GM13976 (cell line): Measurements from ENCODE around the gene PRUNE2.

Experiments
- DNase-seq: peaks from one replicate; pipeline ENCODE4 v3.0.0; 2012; ENCODE audit warnings: low spot score
- in situ Hi-C: fragments of 300-500 bp; cut with MboI; formaldehyde crosslinking; loops from one replicate; pipeline ENCODE4 v1.12.0; 2022; ENCODE audit warnings: low sequenced_read_pairs, mixed read lengths, inconsistent platforms; ENCODE audit not compliant: unreplicated experiment
- TF ChIP-seq, protein P1 (sequence below): IDR thresholded peaks from 2 replicates; pipeline ENCODE4 v1.5.1; 2012; ENCODE audit warnings: borderline replicate concordance, mild to moderate bottlenecking; ENCODE audit not compliant: insufficient read depth; ENCODE audit errors: extremely low read depth, missing control alignments, control extremely low read depth

Gene PRUNE2

DNA sequence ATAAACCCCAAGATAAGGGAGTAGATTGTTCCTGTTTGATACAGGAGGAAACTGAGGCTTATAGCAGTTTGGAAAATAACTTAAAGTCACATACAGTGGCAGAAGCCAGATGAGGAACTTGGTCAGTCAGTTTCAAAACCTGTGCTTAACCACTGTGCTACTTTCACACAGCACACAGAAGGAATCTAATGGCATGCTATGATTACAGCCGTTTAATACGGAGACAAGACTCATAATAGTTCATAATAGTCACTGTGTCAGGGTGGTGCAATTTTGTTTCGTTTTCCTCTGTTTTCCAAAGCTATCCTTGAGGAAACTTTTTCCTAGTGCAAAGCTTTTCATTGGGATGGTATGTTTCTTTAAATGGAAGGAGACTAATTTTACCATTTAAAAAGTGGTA is 334.6 kb downstream of the PRUNE2 start:
- TF ChIP-seq, protein P1, sequence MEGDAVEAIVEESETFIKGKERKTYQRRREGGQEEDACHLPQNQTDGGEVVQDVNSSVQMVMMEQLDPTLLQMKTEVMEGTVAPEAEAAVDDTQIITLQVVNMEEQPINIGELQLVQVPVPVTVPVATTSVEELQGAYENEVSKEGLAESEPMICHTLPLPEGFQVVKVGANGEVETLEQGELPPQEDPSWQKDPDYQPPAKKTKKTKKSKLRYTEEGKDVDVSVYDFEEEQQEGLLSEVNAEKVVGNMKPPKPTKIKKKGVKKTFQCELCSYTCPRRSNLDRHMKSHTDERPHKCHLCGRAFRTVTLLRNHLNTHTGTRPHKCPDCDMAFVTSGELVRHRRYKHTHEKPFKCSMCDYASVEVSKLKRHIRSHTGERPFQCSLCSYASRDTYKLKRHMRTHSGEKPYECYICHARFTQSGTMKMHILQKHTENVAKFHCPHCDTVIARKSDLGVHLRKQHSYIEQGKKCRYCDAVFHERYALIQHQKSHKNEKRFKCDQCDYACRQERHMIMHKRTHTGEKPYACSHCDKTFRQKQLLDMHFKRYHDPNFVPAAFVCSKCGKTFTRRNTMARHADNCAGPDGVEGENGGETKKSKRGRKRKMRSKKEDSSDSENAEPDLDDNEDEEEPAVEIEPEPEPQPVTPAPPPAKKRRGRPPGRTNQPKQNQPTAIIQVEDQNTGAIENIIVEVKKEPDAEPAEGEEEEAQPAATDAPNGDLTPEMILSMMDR, result no peak
- peak; percentile 57 for DNase-seq
- in situ Hi-C loops, result loop anchor here (10.0 kb wide), 1 partner anchor 106 kb away; no protein-coding TSS in a partner anchor

DNA sequence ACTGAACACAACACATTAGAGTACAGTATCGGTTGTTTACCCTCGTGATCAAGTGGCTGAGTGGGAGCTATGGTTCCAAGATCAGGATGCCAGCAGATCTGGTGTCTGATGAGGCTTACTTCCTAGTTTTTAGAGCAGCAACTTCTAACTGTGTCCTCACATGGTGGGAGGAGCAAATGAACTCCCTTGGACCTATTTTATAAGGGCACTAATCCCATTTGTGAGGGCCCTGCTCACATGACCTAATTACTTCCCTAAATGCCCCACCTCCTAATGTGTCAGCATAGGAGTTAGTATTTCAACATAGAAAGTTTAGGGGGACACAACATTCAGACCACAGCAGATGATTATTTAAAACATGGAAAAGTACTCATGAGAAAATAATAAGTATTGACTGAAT is 335.1 kb downstream of the PRUNE2 start:
- DNase-seq, result no peak
- in situ Hi-C loops, result loop anchor here (10.0 kb wide), 1 partner anchor 106 kb away; no protein-coding TSS in a partner anchor
- TF ChIP-seq, protein P1, result no peak

DNA sequence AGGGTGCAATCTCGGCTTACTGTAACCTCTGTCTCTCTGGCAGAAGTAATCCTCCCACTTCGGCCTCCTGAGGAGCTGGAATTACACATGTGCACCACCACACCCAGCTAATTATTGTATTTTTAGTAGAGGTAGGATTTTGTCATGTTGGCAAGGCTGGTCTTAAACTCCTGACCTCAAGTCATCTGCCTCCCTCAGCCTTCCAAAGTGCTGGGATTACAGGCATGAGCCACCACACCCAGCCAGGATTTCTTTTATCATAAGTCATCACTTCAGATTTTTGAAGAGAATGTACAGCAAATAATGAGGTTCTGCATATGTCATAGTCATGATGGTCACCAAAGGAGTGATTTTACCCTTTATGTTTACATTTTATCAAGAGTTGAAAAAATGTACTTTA is 338.8 kb downstream of the PRUNE2 start:
- DNase-seq, result no peak
- TF ChIP-seq, protein P1, result no peak
- in situ Hi-C loops, result no loop called here

DNA sequence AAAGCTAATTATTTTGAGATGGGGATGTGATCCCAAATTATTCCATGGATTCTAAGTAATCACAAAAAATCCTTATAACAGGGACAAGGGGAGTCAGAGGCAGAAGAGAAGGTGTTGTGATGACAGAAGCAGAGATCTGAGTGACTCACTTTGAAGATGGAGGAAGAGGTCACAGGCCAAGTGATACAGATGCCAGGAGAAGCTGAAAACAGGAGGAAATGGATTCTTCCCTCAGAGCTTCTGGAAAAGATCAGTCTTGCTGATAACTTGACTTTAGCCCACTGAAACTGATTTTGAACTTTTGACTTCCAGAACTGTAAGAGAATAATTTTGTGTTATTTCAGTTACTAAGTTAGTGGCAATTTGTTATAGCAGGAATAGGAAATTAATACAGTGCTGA is 341.6 kb downstream of the PRUNE2 start:
- TF ChIP-seq, protein P1, result no peak
- DNase-seq, result no peak
- in situ Hi-C loops, result no loop called here

DNA sequence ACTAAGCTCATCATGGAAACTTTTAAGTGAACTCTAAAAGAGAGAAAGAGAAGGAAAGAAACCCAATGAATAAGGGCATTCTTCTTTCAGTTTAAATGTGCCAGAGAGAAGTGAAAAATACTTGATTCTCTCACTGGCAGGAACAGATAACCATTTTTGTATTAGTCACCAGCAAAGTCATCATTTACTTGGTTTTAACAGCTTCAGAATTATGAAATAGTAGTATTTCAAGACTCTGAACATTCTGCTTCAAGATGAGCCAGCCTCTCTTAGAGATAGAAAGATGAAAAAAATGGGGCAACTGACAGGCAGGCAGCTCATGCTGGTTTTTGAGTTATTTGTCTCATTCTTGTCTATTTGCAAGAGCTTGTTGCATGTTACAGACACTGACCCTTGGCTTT is 343.4 kb downstream of the PRUNE2 start:
- in situ Hi-C loops, result no loop called here
- peak; percentile 44 for DNase-seq

DNA sequence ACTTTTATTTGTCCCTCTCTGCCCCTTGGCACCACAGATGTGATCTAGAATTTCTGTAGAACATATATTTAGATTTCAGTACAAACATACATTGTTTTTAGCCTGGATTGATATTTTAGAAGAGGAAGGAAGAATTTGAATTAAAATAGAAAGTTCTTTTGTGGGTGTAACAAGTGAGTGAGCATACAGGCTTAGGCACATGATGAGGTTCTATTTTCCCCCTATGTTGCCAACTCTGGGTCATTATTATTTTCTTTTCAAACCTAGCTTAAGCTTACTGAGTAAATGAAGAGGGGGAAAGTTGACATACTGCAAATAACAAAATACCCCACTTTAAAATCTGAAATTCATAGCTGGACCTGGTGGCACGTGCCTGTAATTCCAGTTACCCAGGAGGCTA is 344.0 kb downstream of the PRUNE2 start:
- in situ Hi-C loops, result no loop called here
- TF ChIP-seq, protein P1, result no peak

More for the DNA sequence above, 343.4 kb downstream of the PRUNE2 start:
- TF ChIP-seq, protein P1, result no peak

More for the DNA sequence above, 344.0 kb downstream of the PRUNE2 start:
- DNase-seq, result no peak
